Pancreas (tissue), 10 donors: ENCODE measurements around the gene ZDHHC17. TPM values are rescaled to one million over a fixed set of nuclear protein-coding genes. Genes with fewer than 3 reads are reported as not detected.

Source experiments
- ATAC-seq, 4 donors: fragments of 200-7000 bp; cut with Tn5 transposase; one replicate each; pipeline versions ENCODE4 v1.8.0 to v1.9.1; 2020; ENCODE audit warnings: mild to moderate bottlenecking in 4 of 4, moderate library complexity in 4 of 4
- DNase-seq, 6 donors: peaks; one replicate each; pipeline ENCODE4 v3.0.0-alpha.2; 2020
- FAIRE-seq: peaks from 2 replicates; lab custom pipeline; 2012; peaks lifted over from hg19 to GRCh38; lab: Jason Lieb, UNC
- H3K27ac ChIP-seq, 4 donors: fragments of 200-600 bp; sonication (generic); 1 replicate in 3 of 4; 2 replicates in 1 of 4; pipeline versions ENCODE4 v1.5.0 to v1.8.0; 2020
- H3K27me3 ChIP-seq, 4 donors: fragments of 200-600 bp; one replicate each; pipeline ENCODE4 v1.8.0; 2021
- H3K36me3 ChIP-seq, 3 donors: fragments of 200-600 bp; sonication (generic) in 1 of 3; one replicate each; pipeline versions ENCODE4 v1.5.0 to v1.8.0; 2020 to 2021
- H3K4me1 ChIP-seq, 3 donors: fragments of 200-600 bp; one replicate each; pipeline ENCODE4 v1.8.0; 2021
- H3K4me3 ChIP-seq, 4 donors: fragments of 200-600 bp; sonication (generic) in 2 of 4; one replicate each; pipeline versions ENCODE4 v1.5.0 to v1.8.0; 2020 to 2021
- H3K9me3 ChIP-seq, 4 donors: fragments of 200-600 bp; one replicate each; pipeline ENCODE4 v1.8.0; 2021
- CTCF ChIP-seq, 4 donors: fragments of 200-600 bp; sonication (generic) in 3 of 4; IDR thresholded peaks; one replicate each; pipeline versions ENCODE4 v1.5.0 to v1.8.0; 2021; ENCODE audit warnings: antibody characterized with exemption in 4 of 4
- WGBS, 2 donors: extraction: QIAGEN DNeasy Blood & Tissue Kit; methylation state at CpG; one replicate each; pipeline ENCODE4 v1.1.7; 2013; 5-methylcytosine and 5-hydroxymethylcytosine counted together
- intact Hi-C, 3 donors: fragments of 100-400 bp; cut with DNase I; formaldehyde crosslinking; loops; one replicate each; pipeline versions ENCODE4 v1.11.1 to v1.14.2; 2022
- polyA plus RNA-seq, 2 donors: library from polyadenylated mRNA; stranded (reverse); fragments of 200-250 nt; gene quantifications; one replicate each; pipeline ENCODE4 v1.2.3, GENCODE V29; 2013
- total RNA-seq, 6 donors: library from RNA; stranded (reverse); fragmentation: NEBNext Ultra II Directional in 4 of 6; extraction: Animal tissue kit (Norgen Biotek cat#: 25700) in 4 of 6; gene quantifications; one replicate each; pipeline versions ENCODE4 v1.2.1 to v1.2.4, GENCODE V29; 2021 to 2023
- donor health status: healthy with polysubstance abuse.
- donor health status: DM: no; HTN: no; CAD: no; lungs with moderate emphysema.
- donor health status: DM: no; HTN: no; CAD: no.
- donor health status: control.
- donor health status: control.
- donor health status: Bipolar disorder and iron deficiency.
- donor health status: DM: yes; HTN: yes; CAD: no.
- donor health status: DM: no; HTN: no; CAD: no.
- donor health status: DM: no; HTN: no; CAD: no.
- donor health status: DM: yes; HTN: yes; CAD: no.

The ZDHHC17 gene
- total and polyA plus RNA-seq, 8 donors: 9.5 to 24.3 (median 14.4) TPM

GRCh38 chr12:76871742-76872141 lies 107.8 kb downstream of the ZDHHC17 start:
- intact Hi-C loops: no loop called here
- WGBS, 2 donors: 83 to 85% methylated on average over 3 of the region's 3 CpGs
- Histone ChIP-seq H3K27me3 (no peaks in the 10 kb centered on the region), H3K27ac (no peak overlapping the region), H3K36me3 (no peaks in the 10 kb centered on the region), H3K4me1 (no peaks in the 10 kb centered on the region), H3K4me3 (no peak overlapping the region), H3K9me3 (no peaks in the 10 kb centered on the region)
- no peak for ATAC-seq
- FAIRE-seq: no peak
- TF ChIP-seq CTCF (IDR thresholded peaks at IDR 0.05): no peak
- DNase-seq: no peak

- WGBS, 2 donors: 87 to 90% methylated on average over 5 of the region's 5 CpGs
- Histone ChIP-seq H3K27me3 (no peaks in the 10 kb centered on the region), H3K36me3 (no peaks in the 10 kb centered on the region), H3K9me3 (no peaks in the 10 kb centered on the region), H3K27ac (no peak overlapping the region), H3K4me3 (no peak overlapping the region), H3K4me1 (no peaks in the 10 kb centered on the region)
- DNase-seq (no peak), ATAC-seq (no peak), FAIRE-seq (no peak)
- intact Hi-C loops: no loop called here
- no peak for TF ChIP-seq CTCF (IDR thresholded peaks at IDR 0.05)
Observed at GRCh38 chr12:76872415-76872814, 108.5 kb downstream of the ZDHHC17 start.

GRCh38 chr12:76874027-76874426 lies 110.1 kb downstream of the ZDHHC17 start:
- 52 to 60% methylated on average over 3 of the region's 3 CpGs for WGBS, 2 donors
- intact Hi-C loops: no loop called here
- H3K4me3 ChIP-seq: no peak overlapping the region

GRCh38 chr12:76874491-76875190 lies 110.7 kb downstream of the ZDHHC17 start:
- no peak for TF ChIP-seq CTCF (IDR thresholded peaks at IDR 0.05)
- DNase-seq: no peak
- intact Hi-C loops: no loop called here
- Histone ChIP-seq H3K36me3 (no peaks in the 10 kb centered on the region), H3K4me1 (no peaks in the 10 kb centered on the region), H3K4me3 (no peak overlapping the region), H3K9me3 (no peaks in the 10 kb centered on the region), H3K27me3 (no peaks in the 10 kb centered on the region), H3K27ac (no peak overlapping the region)
- WGBS, 2 donors: 87 to 88% methylated on average over 11 of the region's 11 CpGs
- no peak for FAIRE-seq
- ATAC-seq: no peak

More at GRCh38 chr12:76874027-76874426, 110.1 kb downstream of the ZDHHC17 start:
- ATAC-seq: no peak
- DNase-seq: no peak
- Histone ChIP-seq H3K9me3 (no peaks in the 10 kb centered on the region), H3K4me1 (no peaks in the 10 kb centered on the region), H3K27ac (no peak overlapping the region), H3K27me3 (no peaks in the 10 kb centered on the region), H3K36me3 (no peaks in the 10 kb centered on the region)
- no peak for TF ChIP-seq CTCF (IDR thresholded peaks at IDR 0.05)
- FAIRE-seq: no peak

- FAIRE-seq (no peak), DNase-seq (no peak), ATAC-seq (no peak)
- Histone ChIP-seq H3K4me3 (no peak overlapping the region), H3K4me1 (no peaks in the 10 kb centered on the region), H3K27me3 (no peaks in the 10 kb centered on the region), H3K36me3 (no peaks in the 10 kb centered on the region), H3K9me3 (no peaks in the 10 kb centered on the region), H3K27ac (no peak overlapping the region)
- WGBS, 2 donors: 80 to 89% methylated on average over 2 of the region's 2 CpGs
- no peak for TF ChIP-seq CTCF (IDR thresholded peaks at IDR 0.05)
- intact Hi-C loops: no loop called here
Observed at GRCh38 chr12:76876696-76877229, 112.8 kb downstream of the ZDHHC17 start.
